LNCAP (cell line): ENCODE results near the gene DNAJA2.

ENCODE experiments used
- CTCF ChIP-seq: fragments of 450-650 bp; IDR thresholded peaks from 2 replicates; pipeline ENCODE4 v1.5.1; 2017; ENCODE audit warnings: mild to moderate bottlenecking

Gene DNAJA2

GRCh38 chr16:47008612-47009011, 35.1 kb upstream of the DNAJA2 start:
- no peak for TF ChIP-seq CTCF

- no peak for TF ChIP-seq CTCF
Measured at GRCh38 chr16:47008174-47008573, 34.7 kb upstream of the DNAJA2 start.

- no peak for TF ChIP-seq CTCF
Measured at GRCh38 chr16:47004652-47005051, 31.2 kb upstream of the DNAJA2 start.

- no peak for TF ChIP-seq CTCF
Measured at GRCh38 chr16:46997844-46998243, 24.4 kb upstream of the DNAJA2 start.

- TF ChIP-seq CTCF, result no peak
Measured at GRCh38 chr16:46996952-46997458, 23.5 kb upstream of the DNAJA2 start.

- TF ChIP-seq CTCF, result no peak
Measured at GRCh38 chr16:46996391-46996790, 22.9 kb upstream of the DNAJA2 start.

- no peak for TF ChIP-seq CTCF
Measured at GRCh38 chr16:46991729-46992704, 18.5 kb upstream of the DNAJA2 start.
